Measurements from ENCODE around the gene KCNJ1. TPM values are rescaled to one million over a fixed set of nuclear protein-coding genes. Genes with fewer than 3 reads are reported as not detected.

Gene KCNJ1
- total and polyA plus RNA-seq, 2 of the 8 experiments (the other 6 are each of a cell fraction or from before 2014, with no cell fraction given): 0.17 to 0.23 TPM

GRCh38 chr11:128807909-128808308, 59.2 kb downstream of the KCNJ1 start (continued):
- TF ChIP-seq E2F6 (IDR thresholded peaks at IDR 0.05): no peak
- no peak for TF ChIP-seq NRF1 (IDR thresholded peaks at IDR 0.05; ENCODE audit: low read depth, low read length)

Measured in H1 (cell line).